Neural progenitor cell (in vitro differentiated cells): ENCODE results near the gene NUDT1.

Experiments
- EZH2 ChIP-seq: fragments of 200-600 bp; sonication (generic); IDR thresholded peaks from 2 replicates; pipeline ENCODE4 v1.6.1; 2017; ENCODE audit warnings: antibody characterized with exemption, mild to moderate bottlenecking, moderate library complexity
- EZH2phosphoT487 ChIP-seq: fragments of 200-600 bp; sonication (generic); IDR thresholded peaks from 2 replicates; pipeline ENCODE4 v1.6.1; 2017; ENCODE audit warnings: antibody characterized with exemption
- TF ChIP-seq, protein P1 (sequence below): fragments of 200-600 bp; sonication (generic); IDR thresholded peaks from 2 replicates; pipeline ENCODE4 v1.5.1; 2017; ENCODE audit warnings: antibody characterized with exemption, mild to moderate bottlenecking

DNA sequence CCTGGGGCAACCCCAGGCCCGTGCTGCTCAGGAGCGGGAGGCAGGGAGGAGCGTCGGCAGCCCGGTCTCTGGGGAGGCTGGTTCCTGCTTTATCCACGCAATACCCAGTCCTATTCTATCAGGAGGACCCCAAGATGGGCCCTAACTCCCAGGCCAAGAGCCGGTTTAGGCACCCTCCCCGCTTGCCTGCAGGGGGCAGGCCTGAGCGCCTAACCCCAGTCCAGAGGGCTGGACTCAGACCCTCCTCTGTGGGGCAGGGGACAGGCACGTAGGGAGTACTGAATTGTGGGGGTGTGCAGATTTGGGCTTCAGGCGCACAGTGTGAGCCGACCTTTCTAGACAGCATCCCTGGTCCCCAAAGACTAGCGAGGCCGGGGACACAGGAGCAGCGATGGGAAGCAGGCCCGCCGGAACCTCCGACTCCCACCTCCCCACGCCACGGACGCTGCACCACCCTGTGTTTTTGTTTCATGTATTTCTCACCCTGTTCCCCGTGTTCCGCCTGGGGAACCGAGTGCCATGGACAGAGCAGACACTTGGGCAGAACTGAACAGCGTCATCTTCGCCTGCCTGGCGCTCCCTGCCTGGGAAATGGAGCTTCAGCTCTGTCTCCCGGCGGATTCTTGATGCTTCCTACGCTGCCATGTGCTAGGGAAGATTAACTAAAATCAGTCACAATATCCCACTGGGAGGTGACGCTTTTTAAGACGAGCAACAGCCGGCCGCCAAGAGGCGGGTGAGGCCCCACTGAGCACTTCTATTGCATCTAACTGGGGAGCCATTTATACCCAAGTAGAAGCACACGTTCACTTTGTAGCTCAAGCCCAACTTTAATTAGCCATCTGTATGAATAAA, 5.3 kb downstream of the NUDT1 start:
- no peak for TF ChIP-seq EZH2phosphoT487
- no peak for TF ChIP-seq EZH2
- TF ChIP-seq, protein P1, sequence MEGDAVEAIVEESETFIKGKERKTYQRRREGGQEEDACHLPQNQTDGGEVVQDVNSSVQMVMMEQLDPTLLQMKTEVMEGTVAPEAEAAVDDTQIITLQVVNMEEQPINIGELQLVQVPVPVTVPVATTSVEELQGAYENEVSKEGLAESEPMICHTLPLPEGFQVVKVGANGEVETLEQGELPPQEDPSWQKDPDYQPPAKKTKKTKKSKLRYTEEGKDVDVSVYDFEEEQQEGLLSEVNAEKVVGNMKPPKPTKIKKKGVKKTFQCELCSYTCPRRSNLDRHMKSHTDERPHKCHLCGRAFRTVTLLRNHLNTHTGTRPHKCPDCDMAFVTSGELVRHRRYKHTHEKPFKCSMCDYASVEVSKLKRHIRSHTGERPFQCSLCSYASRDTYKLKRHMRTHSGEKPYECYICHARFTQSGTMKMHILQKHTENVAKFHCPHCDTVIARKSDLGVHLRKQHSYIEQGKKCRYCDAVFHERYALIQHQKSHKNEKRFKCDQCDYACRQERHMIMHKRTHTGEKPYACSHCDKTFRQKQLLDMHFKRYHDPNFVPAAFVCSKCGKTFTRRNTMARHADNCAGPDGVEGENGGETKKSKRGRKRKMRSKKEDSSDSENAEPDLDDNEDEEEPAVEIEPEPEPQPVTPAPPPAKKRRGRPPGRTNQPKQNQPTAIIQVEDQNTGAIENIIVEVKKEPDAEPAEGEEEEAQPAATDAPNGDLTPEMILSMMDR = peak; percentile 82
